ENCODE data around the gene SKP1.
A peak's percentile ranks its signal among the peaks of the same experiment; 100 is the strongest.
"Not testable (repeated sequence)": the region's sequence is repeated elsewhere in the genome, so short reads cannot be mapped to it uniquely, and the experiment has no call there.

Gene SKP1

GRCh38 chr5:134177369-134178095 is 782 bp upstream of the SKP1 start:
- Histone ChIP-seq H3K27me3 (no peaks in the 10 kb centered on the region), H3K9me3 (no peaks in the 10 kb centered on the region), H3K4me3 (peak overlapping the region; percentile 95), H3K9ac (peak overlapping the region; percentile 100), H3K27ac (peak overlapping the region; percentile 100), H3K36me3 (peaks cover 13% of the 10 kb centered on the region), H4K20me1 (peaks cover 41% of the 10 kb centered on the region), H3K4me2 (peak overlapping the region; percentile 96), H3K4me1 (peaks cover 30% of the 10 kb centered on the region)
- no peak for TF ChIP-seq Cebpa-rat (IDR thresholded peaks at IDR 0.05)

DNA sequence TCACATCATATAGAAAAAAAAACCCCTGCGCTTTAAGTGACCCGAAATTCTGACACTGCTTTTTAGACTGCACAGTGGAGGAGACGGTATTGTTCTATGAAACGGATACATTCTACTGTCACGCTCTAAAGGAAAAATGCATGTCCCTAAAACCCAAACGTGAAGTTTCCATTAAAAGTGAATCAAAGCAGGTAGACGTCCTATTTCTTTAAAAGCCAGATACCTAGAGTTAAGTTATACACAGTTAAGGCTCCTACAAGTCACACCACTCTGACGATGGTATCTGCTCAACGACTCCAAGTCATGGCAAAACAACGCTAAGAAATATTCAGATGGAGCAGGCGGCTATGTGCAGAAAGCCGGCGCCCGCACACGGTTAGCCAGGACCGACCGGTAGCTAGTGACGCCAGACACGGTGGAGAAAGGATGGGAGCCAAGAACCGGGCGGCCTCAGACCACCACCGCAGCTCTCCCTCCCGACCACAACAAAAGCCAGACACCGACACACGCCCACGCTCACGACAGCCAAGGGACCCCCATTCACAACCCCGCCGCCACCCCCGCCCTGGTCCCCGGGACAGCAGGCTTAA is 734 bp downstream of the SKP1 start:
- Histone ChIP-seq H3K27ac (peak overlapping the region; percentile 100), H4K20me1 (peaks cover 56% of the 10 kb centered on the region), H3K36me3 (peaks cover 28% of the 10 kb centered on the region), H3K4me2 (peak overlapping the region; percentile 96), H3K27me3 (no peaks in the 10 kb centered on the region), H3K9me3 (no peaks in the 10 kb centered on the region), H3K9ac (peak overlapping the region; percentile 100), H3K4me1 (peaks cover 30% of the 10 kb centered on the region), H3K4me3 (peak overlapping the region; percentile 95)
- TF ChIP-seq Cebpa-rat (IDR thresholded peaks at IDR 0.05): no peak

DNA sequence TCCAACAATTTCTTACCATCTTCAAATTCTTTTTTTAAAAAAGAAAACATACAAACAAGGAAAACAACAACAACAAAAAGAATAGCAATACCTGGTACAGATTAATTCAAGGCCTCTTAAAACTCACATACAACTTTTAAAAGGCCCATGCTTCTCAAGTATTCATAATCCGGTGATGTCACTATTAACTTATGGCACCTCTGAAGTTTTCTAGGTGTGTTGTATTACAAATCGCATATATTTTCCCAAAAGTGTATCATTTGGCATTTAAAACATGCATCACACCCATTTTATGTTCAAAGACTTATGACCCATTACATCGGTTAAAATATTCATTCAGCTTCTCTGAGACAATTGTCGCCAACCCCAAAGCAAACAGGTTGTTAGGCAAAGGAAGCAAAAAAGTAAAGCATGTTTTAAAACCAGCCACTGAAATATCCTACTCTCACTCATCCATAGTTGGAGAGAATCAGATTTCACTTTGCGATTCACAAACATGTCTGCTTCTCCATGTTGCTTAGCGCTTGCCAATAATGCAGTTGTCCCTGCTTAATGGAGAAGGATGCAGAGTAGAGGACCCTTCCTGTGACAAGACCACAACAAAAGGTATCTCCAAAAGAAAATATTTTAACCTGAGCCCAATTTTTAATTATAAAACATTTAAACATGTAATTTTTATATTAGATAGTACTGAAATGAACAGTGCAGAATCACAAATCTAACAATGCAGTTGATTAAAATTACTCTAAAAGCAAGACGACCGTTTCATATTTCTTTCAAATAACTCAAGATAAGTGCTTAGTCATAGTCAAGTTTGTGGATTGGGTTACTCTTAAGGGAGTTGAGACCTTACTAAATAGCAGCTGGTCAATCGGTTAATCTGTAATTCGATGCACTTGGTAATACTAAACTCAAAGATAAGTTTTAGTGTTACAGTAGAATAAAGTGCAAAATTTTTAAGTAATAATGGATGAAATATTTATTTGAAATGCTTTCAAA is 1.6 kb downstream of the SKP1 start:
- peak overlapping the region; percentile 100 for H3K9ac ChIP-seq
- no peaks in the 10 kb centered on the region for H3K9me3 ChIP-seq
- H3K4me1 ChIP-seq: peaks cover 30% of the 10 kb centered on the region
- H3K27ac ChIP-seq: peak overlapping the region; percentile 100
- peak overlapping the region; percentile 96 for H3K4me2 ChIP-seq
- TF ChIP-seq Cebpa-rat (IDR thresholded peaks at IDR 0.05): no peak
- peak overlapping the region; percentile 95 for H3K4me3 ChIP-seq
- H3K36me3 ChIP-seq: peaks cover 37% of the 10 kb centered on the region
- peaks cover 65% of the 10 kb centered on the region for H4K20me1 ChIP-seq
- no peaks in the 10 kb centered on the region for H3K27me3 ChIP-seq

- TF ChIP-seq Cebpa-rat (IDR thresholded peaks at IDR 0.05): no peak
- Histone ChIP-seq H4K20me1 (peaks cover 96% of the 10 kb centered on the region), H3K4me1 (peaks cover 21% of the 10 kb centered on the region), H3K27me3 (no peaks in the 10 kb centered on the region), H3K36me3 (peaks cover 68% of the 10 kb centered on the region), H3K9me3 (no peaks in the 10 kb centered on the region), H3K27ac (no peak overlapping the region), H3K4me2 (no peak overlapping the region), H3K9ac (no peak overlapping the region), H3K4me3 (no peak overlapping the region)
These were observed 4.8 kb downstream of the SKP1 start for GRCh38 chr5:134171972-134172371.

DNA sequence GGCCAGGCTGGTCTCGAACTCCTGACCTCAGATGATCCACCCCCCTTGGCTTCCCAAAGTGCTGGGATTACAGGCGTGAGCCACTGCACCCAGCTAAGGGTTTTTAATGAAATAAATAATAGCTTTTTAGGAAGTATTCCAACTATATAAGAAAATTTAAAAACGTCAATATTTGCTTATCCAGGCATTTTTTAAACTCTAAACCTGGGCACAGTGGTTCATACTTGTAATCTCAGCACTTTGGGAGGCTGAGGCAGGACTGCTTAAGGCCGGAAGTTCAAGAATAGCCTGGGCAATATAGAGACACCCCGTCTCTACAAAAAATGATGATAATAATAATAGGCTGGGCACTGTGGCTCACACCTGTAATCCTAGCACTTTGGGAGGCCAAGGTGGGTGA is 14.2 kb downstream of the SKP1 start:
- H3K9ac ChIP-seq: no peak overlapping the region
- H4K20me1 ChIP-seq: peaks cover 58% of the 10 kb centered on the region
- no peak overlapping the region for H3K4me3 ChIP-seq
- H3K27ac ChIP-seq: no peak overlapping the region
- H3K9me3 ChIP-seq: peaks cover 31% of the 10 kb centered on the region
- H3K4me2 ChIP-seq: no peak overlapping the region
- peaks cover 100% of the 10 kb centered on the region for H3K36me3 ChIP-seq
- no peaks in the 10 kb centered on the region for H3K27me3 ChIP-seq
- no peak for TF ChIP-seq Cebpa-rat (IDR thresholded peaks at IDR 0.05)
- no peaks in the 10 kb centered on the region for H3K4me1 ChIP-seq

GRCh38 chr5:134161513-134162395 is 15.0 kb downstream of the SKP1 start:
- no peaks in the 10 kb centered on the region for H3K27me3 ChIP-seq
- no peak for TF ChIP-seq Cebpa-rat (IDR thresholded peaks at IDR 0.05)
- H4K20me1 ChIP-seq: peaks cover 58% of the 10 kb centered on the region
- peaks cover 100% of the 10 kb centered on the region for H3K36me3 ChIP-seq
- H3K9me3 ChIP-seq: peaks cover 31% of the 10 kb centered on the region
- H3K4me3 ChIP-seq: no peak overlapping the region
- no peak overlapping the region for H3K4me2 ChIP-seq
- H3K9ac ChIP-seq: no peak overlapping the region
- H3K4me1 ChIP-seq: no peaks in the 10 kb centered on the region
- no peak overlapping the region for H3K27ac ChIP-seq

DNA sequence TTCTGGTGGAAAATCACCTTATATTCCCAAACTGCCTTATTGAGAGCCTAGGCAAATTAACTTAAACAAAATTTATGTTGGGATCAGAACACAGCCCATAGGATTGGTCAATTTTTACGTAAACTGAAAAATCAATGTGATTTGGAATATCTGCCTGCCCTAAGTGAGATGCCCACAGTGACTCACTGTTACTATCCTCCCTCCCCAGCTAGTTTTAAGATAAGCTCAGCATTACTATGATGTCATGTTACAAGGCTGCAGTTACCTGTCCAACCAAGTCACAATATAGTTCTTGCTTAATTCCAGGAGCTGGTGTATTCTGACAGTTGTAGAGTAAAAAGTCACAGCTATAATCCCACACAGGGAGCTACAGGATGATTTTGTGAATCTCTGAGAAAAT is 23.1 kb downstream of the SKP1 start:
- peaks cover 99% of the 10 kb centered on the region for H3K36me3 ChIP-seq
- no peaks in the 10 kb centered on the region for H3K9me3 ChIP-seq
- no peak overlapping the region for H3K27ac ChIP-seq
- TF ChIP-seq Cebpa-rat (IDR thresholded peaks at IDR 0.05): no peak
- H3K9ac ChIP-seq: no peak overlapping the region
- H3K4me3 ChIP-seq: no peak overlapping the region
- H3K27me3 ChIP-seq: no peaks in the 10 kb centered on the region
- no peak overlapping the region for H3K4me2 ChIP-seq
- no peaks in the 10 kb centered on the region for H3K4me1 ChIP-seq
- peaks cover 95% of the 10 kb centered on the region for H4K20me1 ChIP-seq

DNA sequence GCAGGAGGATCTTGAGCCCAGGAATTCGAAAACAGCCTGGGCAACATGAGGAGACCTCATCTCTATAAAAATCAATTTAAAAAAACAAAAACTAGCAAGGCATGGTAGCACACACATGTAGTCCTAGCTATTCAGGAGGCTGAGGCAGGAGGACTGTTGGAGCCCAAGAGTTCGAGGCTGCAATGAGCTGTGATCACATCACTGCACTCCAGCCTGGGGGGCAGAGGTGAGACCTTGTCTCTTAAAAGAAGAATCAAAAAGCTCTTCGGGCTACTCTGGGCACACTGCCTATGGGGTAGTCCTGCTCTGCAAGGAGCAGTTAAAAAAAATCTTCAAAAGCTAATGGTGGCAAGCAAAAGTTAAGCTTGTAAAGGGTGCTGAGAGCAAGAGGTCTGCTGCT is 23.5 kb downstream of the SKP1 start:
- Histone ChIP-seq H3K36me3 (peaks cover 99% of the 10 kb centered on the region), H3K27ac (no peak overlapping the region), H3K9ac (no peak overlapping the region), H4K20me1 (peaks cover 96% of the 10 kb centered on the region), H3K4me2 (no peak overlapping the region), H3K9me3 (no peaks in the 10 kb centered on the region), H3K4me1 (no peaks in the 10 kb centered on the region), H3K4me3 (no peak overlapping the region), H3K27me3 (no peaks in the 10 kb centered on the region)
- no peak for TF ChIP-seq Cebpa-rat (IDR thresholded peaks at IDR 0.05)

DNA sequence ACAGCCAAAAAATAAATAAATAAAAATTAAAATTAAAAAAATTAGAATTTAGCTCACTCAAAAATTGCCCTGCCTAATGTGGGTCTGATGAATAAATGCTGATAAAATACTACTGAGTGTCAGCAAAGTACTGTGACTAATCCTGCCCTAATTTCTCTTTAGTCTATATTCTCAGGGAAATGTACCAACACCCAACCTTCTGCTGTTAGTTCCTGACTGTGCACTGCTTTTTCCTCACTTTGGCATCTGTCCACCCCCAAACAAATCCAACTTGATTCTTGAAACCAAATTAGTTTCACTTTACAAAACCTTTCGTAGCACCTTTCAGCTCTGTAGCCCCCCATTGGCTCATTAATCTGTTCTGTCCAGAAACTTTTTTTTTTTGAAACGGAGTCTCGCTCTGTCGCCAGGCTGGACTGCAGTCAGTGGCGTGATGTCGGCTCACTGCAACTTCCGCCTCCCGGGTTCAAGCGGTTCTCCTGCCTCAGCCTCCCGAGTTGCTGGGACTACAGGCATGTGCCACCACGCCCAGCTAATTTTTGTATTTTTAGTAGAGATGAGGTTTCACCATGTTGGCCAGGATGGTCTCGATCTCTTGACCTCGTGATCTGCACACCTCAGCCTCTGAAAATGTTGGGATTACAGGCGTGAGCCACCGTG is 24.4 kb downstream of the SKP1 start:
- H3K27ac ChIP-seq: not testable (repeated sequence)

More for the DNA sequence above, 24.4 kb downstream of the SKP1 start:
- H3K9ac ChIP-seq, H3K4me1 ChIP-seq, H3K4me2 ChIP-seq, H3K27me3 ChIP-seq, H3K9me3 ChIP-seq, H3K4me3 ChIP-seq: not testable (repeated sequence)
- H4K20me1 ChIP-seq: peaks cover 96% of the 10 kb centered on the region
- peaks cover 98% of the 10 kb centered on the region for H3K36me3 ChIP-seq
